H4 (cell line): ENCODE measurements around the gene COL20A1. TPM values are rescaled to one million over a fixed set of nuclear protein-coding genes. Genes with fewer than 3 reads are reported as not detected.
"Not testable (repeated sequence)": the region's sequence is repeated elsewhere in the genome, so short reads cannot be mapped to it uniquely, and the experiment has no call there.

ENCODE experiments used
- DNase-seq: peaks from one replicate; pipeline ENCODE4 v3.0.0-alpha.2; 2015; ENCODE audit warnings: low spot score
- total RNA-seq: library from RNA; depleted of rRNA; stranded (reverse); fragments of >200 nt; shearing (Covaris generic); gene quantifications from 2 replicates; pipeline ENCODE4 v1.2.3, GENCODE V29; 2014; rRNA removed

The COL20A1 gene
- 0.27 TPM in 1 of 2 replicates, not detected in the other for total RNA-seq

DNA sequence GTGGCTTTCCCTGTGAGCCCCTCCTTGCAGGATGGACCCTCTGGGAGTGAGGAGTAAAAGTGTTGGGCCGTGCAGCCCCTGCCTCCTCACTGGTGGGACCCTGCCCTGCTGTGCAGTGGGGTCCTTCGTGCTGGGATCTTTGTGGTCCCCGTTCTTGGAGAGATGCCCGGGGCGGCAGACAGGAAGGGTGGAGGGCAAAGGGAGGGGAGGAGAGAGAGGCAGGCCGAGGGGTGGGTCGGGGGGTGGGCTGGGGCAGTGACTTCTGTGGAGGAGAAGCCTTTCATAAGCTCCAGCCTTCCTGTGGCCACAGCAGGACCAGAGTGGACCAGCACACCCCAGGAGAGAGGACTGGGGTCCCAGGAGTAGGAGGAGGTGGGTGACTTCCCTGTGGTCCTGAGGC lies at the start of gene COL20A1:
Gene COL20A1, plus strand, starts transcription at position 283 of the 400 bp plus-strand sequence. CDS start 1,922 bp downstream, outside the sequence.
- DNase-seq: no peak

DNA sequence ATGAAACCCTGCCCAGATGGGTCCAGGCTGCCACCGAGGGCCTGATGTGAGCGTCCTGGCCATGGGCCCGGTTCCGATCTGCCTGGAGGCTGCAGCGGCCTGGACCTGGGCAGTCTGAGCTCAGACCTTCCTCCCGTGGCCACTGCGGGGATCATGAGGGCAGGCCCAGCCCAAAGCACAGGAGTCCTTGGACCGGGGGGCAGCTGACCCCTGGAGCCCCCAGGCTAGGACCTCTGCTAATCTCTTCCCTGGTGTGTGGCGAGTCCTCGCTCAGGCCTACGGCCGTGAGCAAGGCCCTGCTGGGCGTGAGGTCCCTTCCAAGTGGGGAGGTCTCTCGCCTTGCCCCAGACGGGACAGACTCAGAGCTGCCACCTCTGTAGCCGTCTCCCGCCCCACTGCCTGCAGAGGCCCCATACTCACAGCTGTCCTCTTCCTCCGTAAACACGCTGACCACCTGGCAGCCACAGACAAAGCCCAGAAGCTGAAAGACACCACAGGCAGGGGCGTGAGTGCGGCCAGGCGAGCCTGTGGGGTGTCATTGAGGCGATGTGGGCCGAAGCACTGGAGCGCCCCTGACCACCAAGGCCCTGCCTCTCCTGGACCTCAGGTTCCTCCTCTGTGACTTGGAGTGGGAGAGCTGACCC lies 49.3 kb upstream of the COL20A1 start:
- DNase-seq: no peak

DNA sequence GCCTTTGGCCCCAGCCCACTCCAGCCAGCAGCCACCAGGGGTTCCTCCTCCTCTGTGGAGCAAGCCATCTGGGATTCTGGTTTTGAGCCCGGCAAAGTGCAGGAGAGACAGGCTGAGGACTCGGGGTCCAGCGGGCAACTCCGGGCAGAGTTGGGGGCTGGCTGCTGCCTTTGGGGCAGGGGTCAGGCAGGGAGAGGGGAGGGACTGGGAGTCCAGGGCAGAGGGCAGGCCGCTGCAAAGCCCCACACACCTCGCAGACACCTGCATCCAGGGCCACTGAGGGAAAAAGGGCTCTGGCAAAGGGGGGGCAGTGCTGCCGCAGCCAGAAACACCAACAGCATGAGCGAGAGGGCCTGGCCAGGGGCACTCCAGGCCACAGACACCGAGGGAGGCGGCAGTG lies 48.5 kb upstream of the COL20A1 start:
- DNase-seq: no peak

DNA sequence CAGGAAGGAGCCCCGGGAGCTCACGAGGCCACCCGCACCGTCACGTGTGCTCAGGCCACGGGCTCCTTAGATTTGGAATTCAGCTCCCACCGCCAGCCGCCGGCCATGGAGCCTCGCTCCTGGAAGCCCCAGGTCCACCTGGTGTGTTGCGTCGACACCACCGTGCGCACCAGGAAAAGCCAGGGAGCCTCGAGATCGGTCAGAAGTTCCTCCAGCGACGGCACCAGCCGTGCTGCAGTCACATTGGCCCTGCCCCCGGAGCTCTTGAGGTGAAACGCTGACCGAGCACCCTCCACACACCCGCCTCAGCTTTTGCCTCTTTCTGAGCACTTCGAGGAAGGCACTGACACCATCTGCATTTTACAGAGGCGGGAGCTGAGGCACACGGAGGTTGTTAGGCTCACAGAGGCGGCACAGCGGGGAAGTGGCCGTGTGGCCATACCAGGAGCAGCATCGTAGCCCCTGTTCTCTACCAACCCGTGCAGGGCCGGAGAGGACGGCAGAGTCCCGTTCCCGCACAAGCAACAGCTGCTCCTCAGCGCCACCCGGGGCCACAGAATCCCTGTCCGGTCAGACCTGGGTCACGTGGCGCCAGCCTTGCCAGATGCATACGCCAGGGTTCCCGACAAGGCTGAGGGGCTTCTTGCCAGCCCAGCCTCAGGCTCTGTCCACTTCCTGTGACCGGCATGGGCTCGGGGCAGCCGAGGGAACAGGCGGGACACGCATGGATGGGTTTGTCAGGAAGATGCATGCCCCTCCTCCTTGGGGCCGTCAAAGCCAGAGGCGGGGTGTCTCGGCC lies 46.3 kb upstream of the COL20A1 start:
- no peak for DNase-seq

DNA sequence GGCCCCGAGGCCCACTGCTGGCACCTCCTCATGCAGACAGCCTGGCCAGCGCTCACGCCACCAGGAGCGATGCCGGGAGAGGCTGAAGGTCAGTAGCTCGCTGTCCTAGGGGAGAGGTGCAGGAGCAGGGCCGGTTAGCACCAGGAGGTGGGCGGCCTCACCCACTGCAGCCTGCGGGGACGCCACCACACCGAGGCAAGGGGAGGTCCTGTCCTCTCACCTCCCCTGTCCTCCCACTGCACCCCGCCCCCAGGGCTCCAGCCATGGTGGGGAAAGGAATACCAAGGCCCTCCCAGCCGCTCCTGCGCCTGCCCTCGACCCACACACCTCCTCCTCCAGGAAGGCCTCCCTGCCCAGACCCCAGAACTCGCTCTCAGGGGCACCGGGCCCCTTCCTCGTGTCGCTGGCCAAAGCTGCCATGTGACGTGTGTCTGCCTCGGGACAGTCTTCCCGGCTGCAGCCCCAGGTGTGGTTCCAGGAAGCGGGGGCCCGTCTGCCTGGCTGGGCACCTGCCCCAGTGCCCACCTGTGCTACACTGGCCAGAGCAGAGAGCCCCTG lies 45.2 kb upstream of the COL20A1 start:
- no peak for DNase-seq

DNA sequence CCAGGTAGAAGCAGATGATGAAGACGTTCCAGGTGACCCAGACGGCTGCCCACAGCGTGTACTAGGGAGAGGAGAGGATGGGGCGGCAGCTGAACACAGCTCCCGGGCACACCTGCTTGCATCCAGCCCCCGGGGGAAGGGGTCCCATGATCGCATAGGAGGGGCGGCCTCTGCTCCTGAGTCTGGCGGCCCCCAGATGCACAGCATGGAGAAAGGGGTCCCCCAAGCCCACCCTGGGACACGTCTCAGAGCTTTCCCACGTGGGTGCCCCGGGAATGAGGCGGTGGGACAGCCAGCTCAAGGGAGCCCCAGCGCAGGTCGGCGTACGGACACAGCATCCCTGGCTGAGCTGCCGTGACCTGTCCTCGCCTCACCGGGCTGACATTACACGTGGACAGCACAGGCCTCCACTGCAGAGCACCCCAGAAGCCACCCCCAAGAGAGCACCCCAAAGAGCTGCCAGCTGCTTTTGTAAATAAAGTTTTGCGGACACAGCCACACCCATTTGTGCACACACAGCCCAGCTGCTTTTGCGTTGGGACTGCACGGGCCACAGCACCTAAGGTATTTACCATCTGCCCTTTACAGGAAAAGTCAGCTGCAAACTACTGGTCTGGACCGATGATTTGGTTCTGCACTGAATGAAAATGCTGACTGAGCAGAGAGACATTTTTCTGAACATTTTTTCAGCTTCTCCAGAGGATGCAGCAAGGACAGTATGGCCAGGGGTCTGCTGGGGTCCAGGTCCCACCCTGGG lies 44.0 kb upstream of the COL20A1 start:
- no peak for DNase-seq

DNA sequence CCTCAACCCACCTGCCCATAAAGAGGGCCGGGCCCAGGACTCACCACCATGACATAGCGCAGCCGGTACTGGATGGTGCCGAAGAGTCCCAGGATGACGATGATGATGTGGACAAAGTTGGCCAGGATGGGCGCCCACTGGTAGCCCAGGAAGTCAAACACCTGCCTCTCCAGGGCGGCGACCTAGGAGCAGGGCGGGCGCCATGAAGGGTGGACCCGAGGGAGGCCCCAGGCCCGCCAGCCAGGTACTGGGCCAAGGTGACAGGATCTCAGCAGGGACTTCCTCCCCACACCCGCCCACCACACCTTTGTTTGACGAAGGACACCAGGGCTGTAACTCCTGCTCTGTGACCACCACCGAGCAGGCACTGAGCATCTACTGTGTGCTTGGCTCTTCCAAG lies 43.1 kb upstream of the COL20A1 start:
- DNase-seq: no peak

DNA sequence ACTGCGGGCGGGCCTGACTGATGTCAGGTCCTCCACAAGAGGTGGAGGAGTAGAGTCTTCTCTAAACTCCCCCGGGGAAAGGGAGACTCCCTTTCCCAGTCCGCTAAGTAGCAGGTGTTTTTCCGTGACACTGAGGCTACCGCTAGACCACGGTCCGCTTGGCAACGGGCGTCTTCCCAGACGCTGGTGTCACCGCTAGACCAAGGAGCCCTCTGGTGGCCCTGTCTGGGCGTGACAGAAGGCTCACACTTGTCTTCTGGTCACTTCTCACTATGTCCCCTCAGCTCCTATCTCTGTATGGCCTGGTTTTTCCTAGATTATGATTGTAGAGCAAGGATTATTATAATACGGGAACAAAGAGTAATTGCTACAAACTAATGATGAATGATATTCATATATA lies 41.6 kb upstream of the COL20A1 start:
- DNase-seq: not testable (repeated sequence)

DNA sequence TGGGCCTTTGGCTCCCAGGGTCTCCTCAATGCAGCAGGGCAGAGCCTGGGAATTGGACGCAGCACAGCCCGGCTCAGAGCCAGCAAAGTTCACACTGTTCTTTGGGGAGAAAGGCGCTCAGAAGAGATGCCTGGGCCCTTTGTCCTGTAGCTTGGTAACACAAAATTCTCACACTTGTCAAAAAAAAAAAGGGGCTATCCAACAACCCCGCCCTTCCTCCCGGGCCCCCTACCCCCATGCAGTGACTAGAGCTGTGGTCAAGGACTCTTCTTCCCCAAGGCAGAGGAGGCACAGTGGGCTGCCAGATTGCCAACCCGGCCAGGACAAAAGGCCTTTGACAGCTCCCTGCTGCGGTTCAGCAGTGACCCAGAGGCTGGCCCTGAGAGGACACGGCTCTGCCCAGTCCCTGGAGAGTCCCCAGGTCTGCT lies 40.7 kb upstream of the COL20A1 start:
- DNase-seq: no peak

DNA sequence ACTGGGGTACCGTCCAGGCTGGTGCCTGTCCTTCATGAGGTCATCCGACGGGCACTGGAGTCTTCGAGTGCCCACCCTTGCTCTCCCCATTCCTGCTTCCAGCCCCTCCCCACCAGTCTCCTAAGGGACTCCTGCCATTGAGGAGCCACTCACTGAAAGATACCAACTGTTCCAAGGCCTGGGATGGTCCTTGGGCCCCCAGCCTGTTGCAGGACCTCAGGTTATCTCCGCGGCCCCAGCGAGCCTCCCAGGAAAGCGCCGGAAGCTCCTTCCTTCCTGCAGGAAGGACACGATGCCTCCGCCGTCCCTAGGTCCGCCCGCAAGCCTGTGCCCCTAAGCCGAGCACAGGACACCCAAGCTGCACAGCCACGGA lies 39.9 kb upstream of the COL20A1 start:
- no peak for DNase-seq

DNA sequence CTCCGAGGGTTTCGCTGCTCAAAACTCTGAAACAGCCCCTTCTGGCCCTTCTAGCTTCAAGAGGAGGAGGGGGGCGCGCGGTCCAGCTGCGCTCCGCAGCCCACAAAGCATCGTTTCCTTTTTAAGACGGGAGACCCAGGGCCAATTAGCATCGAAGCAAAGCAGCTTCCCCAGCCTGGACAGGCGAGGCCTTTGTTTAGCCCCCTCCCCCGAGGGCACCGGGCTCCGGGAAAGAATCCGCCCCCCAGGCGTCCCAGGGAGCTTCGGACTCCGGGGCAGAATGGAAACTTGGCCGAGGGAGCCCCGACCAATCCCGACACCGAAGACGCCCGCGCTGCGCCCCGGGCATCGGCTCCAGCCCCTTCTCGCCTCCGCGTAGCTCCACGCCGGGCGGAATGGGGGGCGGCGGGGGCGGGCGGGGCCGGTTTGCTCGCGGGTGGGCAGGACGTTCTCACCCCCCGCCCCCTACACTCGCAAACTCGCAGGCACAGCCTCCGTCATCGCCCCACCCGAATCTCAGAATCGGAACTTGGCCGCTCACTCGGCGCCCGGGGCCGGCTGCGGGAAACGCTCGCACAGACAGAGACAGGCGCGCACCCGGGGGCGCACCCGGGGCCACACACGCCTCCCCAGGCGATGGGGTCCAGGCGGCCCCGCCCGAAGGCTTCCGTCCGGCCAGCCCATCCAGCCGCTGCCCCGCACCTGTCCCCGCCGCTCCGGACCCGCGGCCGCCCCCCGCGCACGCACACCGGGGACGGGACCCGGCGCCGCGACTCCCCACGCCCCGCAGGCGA lies 39.4 kb upstream of the COL20A1 start:
- DNase-seq: no peak

DNA sequence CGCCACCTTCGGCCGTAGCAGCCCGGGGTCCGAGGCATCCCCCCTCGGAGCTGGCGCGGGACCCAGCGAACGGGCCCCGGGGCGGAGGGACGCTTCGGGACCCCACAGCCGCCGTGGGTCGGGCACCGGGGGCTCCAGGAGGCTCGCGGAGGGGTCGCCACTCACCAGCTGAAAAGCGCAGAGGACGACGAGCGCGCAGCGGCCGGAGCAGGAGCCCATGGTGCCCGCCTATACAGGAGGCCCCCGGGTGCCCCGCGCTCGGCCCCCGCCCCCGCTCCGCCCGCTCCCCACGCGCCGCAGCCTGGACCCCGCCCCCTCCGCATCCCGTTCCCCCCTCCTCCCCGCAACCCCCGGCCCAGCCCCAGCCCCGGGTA lies 38.8 kb upstream of the COL20A1 start, which contains the start of gene NKAIN4:
Gene NKAIN4, minus strand, starts transcription at position 232 of the 374 bp plus-strand sequence. Its CDS starts 13 bp downstream, at position 219.
- DNase-seq: no peak

DNA sequence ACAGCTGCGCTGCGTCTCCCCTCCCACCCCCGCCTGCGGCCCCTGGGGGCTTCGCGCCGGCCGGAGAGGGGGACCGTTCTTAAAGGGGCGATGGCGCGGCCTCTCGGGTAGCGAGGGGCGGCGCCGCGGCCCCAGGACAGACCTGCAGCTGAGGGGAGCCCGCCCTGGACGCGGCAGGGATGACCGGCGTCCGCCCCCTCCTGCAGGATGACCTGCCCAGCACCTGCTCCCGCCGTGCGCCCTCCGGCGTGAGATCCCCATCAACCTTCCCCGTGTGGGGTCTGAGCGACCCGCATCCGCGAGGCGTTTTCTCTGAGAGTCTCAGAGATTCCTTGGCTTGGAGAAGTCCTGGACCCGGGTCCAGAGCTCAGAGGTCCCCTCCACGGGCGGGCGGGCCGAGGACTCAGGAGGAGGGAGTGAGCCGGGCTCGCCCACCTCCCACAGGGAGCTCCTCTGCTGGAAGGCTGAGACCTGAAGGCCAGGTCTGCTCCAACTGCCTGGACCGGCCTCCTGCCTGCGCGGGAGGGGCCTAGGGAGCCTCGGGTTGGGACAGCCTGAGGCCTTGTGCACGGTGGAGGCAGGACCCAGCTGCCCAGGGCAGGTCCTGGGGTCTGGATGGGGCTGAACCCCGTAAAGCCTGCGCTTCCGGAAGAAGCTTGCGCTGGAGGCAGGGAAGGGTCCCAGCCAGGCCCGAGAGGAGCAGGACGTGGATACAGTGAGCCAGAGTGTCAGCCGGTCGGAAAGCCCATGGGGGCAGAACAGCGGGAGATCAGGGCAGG lies 38.2 kb upstream of the COL20A1 start:
- no peak for DNase-seq

DNA sequence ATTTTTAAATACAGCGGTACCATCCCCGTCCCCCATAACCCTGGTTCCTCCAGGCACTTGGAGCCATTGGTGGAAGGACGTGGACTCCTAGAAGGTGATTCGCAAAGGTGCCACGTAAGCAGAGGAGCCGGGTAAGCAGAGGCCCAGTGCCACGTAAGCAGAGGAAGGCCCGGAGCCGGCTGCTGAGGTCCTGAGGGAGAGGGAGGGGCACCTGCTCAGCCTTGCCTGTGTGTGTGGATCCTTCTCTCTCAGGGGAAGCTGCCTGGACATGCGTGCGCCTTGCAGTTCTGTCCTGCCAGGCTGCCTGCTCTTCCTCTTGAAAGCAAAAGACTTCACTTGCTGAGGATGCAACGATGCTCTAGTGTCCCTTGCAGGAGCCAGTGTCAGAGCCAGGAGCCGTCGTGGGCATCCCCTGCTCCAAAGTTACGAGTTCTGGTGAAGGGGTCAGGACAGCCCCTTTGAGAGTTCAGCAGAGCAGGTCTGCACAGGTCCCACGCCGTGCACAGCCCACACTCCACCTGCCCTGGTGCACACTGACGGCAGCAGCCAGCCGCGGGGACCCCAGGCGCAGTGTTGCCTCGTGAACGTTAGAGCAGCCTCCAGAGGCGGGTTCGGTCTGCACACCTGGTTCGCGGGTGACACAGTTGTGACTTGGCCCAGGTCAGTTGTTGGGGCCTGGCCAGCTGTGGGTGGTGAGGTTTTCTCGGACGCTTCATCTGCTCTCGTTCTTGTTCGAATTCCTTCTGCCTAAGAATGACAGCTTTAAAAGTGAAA lies 36.9 kb upstream of the COL20A1 start:
- no peak for DNase-seq

DNA sequence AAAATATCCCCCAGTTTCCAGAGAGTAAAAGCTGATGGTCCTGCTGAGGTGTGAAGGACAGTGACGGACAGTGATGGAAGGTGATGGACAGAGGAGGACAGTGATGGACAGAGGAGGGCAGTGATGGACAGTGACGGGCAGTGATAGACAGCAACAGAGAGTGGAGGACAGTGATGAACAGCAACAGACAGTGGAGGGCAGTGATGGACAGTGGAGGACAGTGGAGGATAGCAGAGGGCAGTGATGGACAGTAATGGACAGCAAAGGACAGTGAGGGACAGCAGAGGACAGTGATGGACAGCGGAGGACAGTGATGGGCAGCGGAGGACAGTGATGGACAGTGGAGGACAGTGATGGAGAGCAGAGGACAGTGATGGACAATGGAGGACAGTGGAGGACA lies 36.0 kb upstream of the COL20A1 start:
- DNase-seq: no peak

DNA sequence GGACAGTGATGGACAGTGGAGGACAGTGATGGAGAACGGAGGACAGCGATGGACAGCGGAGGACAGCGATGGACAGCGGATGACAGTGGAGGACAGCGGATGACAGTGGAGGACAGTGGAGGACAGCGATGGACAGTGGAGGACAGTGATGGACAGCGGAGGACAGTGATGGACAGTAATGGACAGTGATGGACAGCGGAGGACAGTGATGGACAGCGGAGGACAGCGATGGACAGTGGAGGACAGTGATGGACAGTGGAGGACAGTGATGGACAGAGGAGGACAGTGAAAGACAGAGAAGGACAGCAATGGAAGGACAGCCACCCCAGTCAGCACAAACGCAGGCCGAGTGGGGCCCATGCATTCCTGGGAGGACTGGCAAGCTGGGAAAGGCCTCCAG lies 35.4 kb upstream of the COL20A1 start:
- DNase-seq: no peak

DNA sequence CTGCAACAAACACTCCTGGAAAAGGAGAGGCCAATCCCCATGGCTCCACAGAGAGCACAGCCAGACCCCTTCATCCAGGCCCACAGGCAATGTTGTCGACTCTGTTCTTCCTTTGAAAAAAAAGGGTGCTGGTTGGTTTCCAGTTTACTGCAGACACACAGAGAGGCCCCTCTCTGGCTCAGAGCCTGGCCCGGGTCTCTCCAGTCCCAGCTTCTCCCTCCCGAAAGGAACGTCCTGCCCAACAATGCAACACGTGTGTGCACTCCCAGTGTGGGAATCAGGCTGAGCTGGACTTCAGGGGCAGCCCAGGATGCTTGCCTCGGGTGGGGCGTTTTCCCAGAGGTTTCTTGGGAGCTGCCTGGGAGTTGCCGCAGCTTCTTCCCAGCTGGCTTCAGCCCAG lies 34.2 kb upstream of the COL20A1 start:
- no peak for DNase-seq

DNA sequence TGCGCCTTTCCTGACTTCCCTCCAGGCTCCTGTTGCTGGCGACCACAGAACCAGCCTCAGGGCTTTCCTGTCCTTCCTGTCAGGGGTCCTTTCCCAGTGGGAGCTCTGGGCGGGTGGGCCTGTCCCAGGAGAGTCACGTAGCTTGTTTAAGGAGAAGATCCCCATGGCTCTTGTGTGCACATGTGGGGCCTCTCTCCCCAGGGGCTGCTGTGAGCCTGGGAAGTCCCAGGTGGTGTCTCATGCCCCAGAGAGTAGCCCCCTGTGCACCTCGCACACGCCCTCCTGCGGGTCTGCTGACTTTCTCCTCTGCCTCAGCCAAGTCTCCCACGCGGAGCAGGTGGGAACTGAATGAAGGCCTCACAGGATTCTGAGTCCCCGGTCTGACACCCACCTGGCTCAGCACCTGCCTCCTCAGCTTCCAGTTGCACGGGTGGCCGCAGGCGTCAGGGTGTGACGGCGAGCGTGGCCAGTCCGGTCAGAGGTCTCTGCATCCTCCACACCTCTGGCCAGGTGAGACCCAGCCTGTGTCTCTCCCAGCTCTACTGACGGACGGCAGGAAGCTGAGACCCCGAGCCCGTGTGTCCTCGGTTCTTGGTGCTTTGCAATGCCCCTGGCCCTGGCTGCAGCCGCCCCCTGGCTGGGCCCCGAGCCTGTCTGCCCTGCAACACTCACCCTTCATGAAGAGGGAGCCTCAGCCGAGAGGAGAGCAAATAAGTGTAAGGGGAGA lies 33.1 kb upstream of the COL20A1 start:
- DNase-seq: no peak

DNA sequence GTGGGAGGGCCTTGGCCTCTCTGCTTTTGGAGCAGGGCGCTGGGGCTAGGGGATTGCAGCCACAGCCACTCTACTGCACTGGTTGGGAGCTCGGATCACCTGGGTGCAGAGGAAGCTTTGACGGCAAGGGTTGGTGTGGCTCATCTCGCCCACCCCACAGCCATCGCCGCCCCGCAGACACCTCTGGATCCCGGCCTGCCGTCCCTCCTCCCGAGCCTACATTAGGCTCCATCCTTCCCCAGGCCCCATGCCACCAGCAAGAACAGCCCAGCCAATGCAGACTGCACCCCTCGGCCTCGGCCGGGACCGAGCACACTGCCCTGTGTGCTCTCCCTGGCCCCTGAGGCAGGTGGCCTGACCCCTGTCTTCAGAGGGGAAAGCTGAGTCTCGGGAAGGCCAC lies 32.5 kb upstream of the COL20A1 start:
- DNase-seq: no peak
